ENCODE measurements around the gene SPAG9. TPM values are rescaled to one million over a fixed set of nuclear protein-coding genes. Genes with fewer than 3 reads are reported as not detected.

The SPAG9 gene
- polyA plus RNA-seq, 1 experiment: 18.7 TPM

DNA sequence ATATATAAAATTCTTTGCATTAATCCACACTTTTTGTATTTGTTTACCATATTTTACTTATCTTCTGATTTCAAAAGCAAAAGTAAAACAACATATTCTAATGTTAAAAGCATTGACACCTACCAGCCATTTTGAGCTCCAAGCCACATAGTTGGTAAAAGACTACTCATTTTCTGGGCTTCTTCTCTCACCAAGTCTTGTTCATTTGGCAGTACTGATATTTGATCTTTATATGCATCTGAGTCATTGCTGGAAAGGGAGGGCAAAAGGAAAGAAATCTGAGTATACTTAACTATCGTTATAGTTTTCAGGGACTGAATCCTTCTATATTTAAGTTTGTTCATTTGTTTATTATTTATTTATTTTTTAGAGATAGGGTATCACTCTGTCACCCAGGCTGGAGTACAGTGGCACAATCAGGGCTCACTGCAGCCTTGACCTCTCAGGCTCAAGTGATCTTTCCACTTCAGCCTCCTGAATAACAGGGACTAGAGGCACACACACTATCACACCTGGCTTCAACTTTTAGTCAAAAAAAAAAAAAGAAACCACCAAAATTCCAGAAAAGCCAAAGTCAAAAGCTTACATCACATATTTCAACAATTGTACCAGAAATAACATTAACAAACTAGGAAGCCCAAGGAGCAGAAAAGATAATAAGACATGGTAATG, 133.5 kb downstream of the SPAG9 start:
- POLR2A ChIA-PET: interaction anchor here (1.0 kb wide), 1 partner anchor 121 kb away, joined by 12 read pairs; the partner anchor contains the start of gene TOB1
- Histone ChIP-seq H3K27me3 (ENCODE audit: control insufficient read depth, insufficient read depth, low read length) (no peaks in the 10 kb centered on the region), H3K36me3 (ENCODE audit: control insufficient read depth, insufficient read depth, low read length) (peaks cover 8% of the 10 kb centered on the region), H3K4me3 (ENCODE audit: low read depth, low read length) (no peak overlapping the region)
- TF ChIP-seq, protein P1, sequence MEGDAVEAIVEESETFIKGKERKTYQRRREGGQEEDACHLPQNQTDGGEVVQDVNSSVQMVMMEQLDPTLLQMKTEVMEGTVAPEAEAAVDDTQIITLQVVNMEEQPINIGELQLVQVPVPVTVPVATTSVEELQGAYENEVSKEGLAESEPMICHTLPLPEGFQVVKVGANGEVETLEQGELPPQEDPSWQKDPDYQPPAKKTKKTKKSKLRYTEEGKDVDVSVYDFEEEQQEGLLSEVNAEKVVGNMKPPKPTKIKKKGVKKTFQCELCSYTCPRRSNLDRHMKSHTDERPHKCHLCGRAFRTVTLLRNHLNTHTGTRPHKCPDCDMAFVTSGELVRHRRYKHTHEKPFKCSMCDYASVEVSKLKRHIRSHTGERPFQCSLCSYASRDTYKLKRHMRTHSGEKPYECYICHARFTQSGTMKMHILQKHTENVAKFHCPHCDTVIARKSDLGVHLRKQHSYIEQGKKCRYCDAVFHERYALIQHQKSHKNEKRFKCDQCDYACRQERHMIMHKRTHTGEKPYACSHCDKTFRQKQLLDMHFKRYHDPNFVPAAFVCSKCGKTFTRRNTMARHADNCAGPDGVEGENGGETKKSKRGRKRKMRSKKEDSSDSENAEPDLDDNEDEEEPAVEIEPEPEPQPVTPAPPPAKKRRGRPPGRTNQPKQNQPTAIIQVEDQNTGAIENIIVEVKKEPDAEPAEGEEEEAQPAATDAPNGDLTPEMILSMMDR (IDR thresholded peaks at IDR 0.05; ENCODE audit: insufficient read depth, low read depth, low read length): no peak
- DNase-seq (ENCODE audit: low read depth): no peak
- CTCF ChIA-PET: interaction anchor here (1.7 kb wide), 1 partner anchor 9 kb away, joined by 6 read pairs; no protein-coding TSS in a partner anchor

DNA sequence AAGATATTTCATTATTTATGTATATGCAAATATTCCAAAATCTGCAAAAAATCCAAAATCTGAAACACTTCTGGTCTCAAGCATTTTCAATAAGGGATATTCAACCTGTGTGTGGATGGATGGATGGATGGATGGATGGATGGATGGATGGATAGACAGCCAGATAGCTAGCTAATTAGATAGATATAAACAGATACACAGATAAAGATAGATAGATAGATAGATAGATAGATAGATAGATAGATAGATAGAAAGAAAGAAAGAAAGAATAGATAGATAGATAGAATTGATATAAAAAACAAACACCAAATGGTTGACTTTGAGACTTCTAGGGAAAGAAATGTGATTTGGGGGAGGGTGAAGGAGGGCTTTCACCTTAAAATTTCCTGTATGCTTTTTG, 139.4 kb downstream of the SPAG9 start:
- peaks cover 6% of the 10 kb centered on the region for H3K36me3 ChIP-seq (ENCODE audit: control insufficient read depth, insufficient read depth, low read length)
- TF ChIP-seq, protein P1 (IDR thresholded peaks at IDR 0.05; ENCODE audit: insufficient read depth, low read depth, low read length): no peak
- no peak for DNase-seq (ENCODE audit: low read depth)
- ChIA-PET POLR2A (no interaction called here), CTCF (no interaction called here)
- H3K4me3 ChIP-seq (ENCODE audit: low read depth, low read length): no peak overlapping the region
- no peaks in the 10 kb centered on the region for H3K27me3 ChIP-seq (ENCODE audit: control insufficient read depth, insufficient read depth, low read length)

DNA sequence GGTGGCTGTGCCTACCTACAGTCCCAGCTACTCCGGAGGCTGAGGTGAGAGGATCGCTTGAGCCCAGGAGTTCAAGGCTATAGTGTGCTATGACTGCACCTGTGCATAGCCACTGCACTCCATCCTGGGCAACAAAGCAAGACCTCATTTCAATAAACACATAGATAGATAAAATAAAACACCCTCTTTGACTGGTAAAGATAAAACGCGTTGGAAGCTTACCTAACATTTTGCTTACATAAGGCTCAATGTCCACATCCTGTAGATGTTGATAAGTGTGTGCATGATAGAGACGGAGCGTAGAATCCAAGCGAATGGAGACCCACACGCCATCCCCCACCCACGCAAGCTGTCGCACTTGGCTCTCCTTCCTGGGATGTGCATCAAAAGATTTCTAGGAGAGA, 141.1 kb downstream of the SPAG9 start:
- DNase-seq (ENCODE audit: low read depth): no peak
- ChIA-PET POLR2A (no interaction called here), CTCF (interaction anchor here (0.8 kb wide), 1 partner anchor 122 kb away, joined by 3 read pairs; no protein-coding TSS in a partner anchor)
- Histone ChIP-seq H3K27me3 (ENCODE audit: control insufficient read depth, insufficient read depth, low read length) (no peaks in the 10 kb centered on the region), H3K4me3 (ENCODE audit: low read depth, low read length) (no peak overlapping the region), H3K36me3 (ENCODE audit: control insufficient read depth, insufficient read depth, low read length) (peaks cover 7% of the 10 kb centered on the region)
- TF ChIP-seq, protein P1 (IDR thresholded peaks at IDR 0.05; ENCODE audit: insufficient read depth, low read depth, low read length): no peak

DNA sequence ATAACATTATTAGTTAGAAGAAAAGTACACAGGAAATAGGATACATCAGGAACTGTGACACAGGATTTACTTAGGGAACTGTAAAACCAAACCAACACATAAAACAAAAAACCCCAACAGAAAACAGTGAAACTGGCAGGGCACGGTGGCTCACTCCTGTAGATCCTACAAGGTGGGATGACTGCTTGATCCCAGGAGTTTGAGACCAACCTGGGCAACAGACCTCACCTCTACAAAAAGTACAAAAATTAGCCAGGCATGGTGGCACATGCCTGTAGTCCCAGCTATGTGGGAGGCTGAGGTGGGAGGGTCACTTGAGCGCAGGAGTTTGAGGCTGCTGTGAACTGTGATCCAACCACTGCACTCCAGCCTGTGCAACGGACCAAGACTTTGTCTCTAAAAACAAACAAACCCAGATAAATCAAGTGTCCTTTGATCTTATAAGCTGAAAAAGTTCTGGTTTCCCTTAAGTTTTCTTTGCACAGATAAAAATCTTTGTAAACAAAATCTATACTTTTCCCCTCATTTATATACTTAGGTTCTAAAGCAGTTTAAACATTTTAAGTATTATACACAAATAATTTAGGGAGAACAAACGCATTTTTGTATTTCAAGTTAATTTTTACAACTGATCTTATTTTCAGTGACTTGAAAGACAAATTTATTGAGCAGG, 143.0 kb downstream of the SPAG9 start:
- ChIA-PET CTCF (interaction anchor here (0.7 to 1.7 kb wide), 3 partner anchors 13 to 128 kb away, joined by 3 to 8 read pairs (median 3); no protein-coding TSS in a partner anchor), POLR2A (interaction anchor here (0.6 kb wide), 2 partner anchors 14 to 161 kb away, joined by 3 to 4 read pairs; no protein-coding TSS in a partner anchor)
- TF ChIP-seq, protein P1 (IDR thresholded peaks at IDR 0.05; ENCODE audit: insufficient read depth, low read depth, low read length): no peak
- Histone ChIP-seq H3K4me3 (ENCODE audit: low read depth, low read length) (no peak overlapping the region), H3K27me3 (ENCODE audit: control insufficient read depth, insufficient read depth, low read length) (no peaks in the 10 kb centered on the region), H3K36me3 (ENCODE audit: control insufficient read depth, insufficient read depth, low read length) (peaks cover 10% of the 10 kb centered on the region)
- no peak for DNase-seq (ENCODE audit: low read depth)

DNA sequence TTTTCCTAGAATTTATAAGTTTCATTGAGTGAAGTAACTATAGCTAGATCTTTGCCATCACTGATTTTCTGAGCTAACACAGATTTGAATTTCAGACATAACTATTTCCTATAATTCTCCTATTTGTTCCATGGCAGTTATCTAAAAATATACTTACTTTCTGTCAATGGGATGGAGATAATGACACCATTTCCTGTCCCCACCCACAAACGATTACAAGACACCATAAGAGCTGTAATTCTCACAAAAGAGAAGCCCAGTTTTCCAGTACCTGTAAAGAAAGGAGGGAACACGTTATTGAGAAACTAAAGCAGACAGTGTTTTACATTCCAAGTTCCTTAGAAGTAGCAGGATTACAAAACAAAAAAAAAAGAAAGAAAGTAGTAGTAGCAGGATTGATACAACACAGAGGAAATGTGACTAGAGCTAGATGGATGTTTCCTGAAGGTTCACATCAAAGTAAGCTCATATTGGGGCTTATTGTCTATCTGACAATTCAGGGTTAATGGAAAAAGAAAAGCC, 143.7 kb downstream of the SPAG9 start:
- POLR2A ChIA-PET: interaction anchor here (0.6 kb wide), 3 partner anchors 15 to 161 kb away, joined by 3 to 4 read pairs (median 4); no protein-coding TSS in a partner anchor
- TF ChIP-seq, protein P1 (IDR thresholded peaks at IDR 0.05; ENCODE audit: insufficient read depth, low read depth, low read length): no peak
- peaks cover 10% of the 10 kb centered on the region for H3K36me3 ChIP-seq (ENCODE audit: control insufficient read depth, insufficient read depth, low read length)
- DNase-seq (ENCODE audit: low read depth): no peak
- no peaks in the 10 kb centered on the region for H3K27me3 ChIP-seq (ENCODE audit: control insufficient read depth, insufficient read depth, low read length)
- CTCF ChIA-PET: interaction anchor here (0.7 to 1.7 kb wide), 2 partner anchors 12 to 127 kb away, joined by 3 read pairs; no protein-coding TSS in a partner anchor
- no peak overlapping the region for H3K4me3 ChIP-seq (ENCODE audit: low read depth, low read length)
